Peyer's patch (tissue), 4 donors: ENCODE measurements around the gene TNRC6A.

Source experiments
- CTCF ChIP-seq, 6 experiments: fragments of 450-650 bp in 4 of 6; fragments of 200-600 bp in 2 of 6; sonication (generic) in 1 of 6; IDR thresholded peaks; one replicate each; pipeline ENCODE4 v1.5.1; 2017 to 2019; ENCODE audit warnings: antibody characterized with exemption in 6 of 6, mild to moderate bottlenecking in 3 of 6, moderate library complexity in 1 of 6
- POLR2A ChIP-seq, 2 donors: fragments of 450-650 bp; IDR thresholded peaks; one replicate each; pipeline ENCODE4 v1.5.1; 2017; ENCODE audit warnings: antibody characterized with exemption in 2 of 2, mild to moderate bottlenecking in 2 of 2, moderate library complexity in 2 of 2

GRCh38 chr16:24801761-24802302 lies 72.4 kb downstream of the TNRC6A start:
- no peak for TF ChIP-seq CTCF (IDR thresholded peaks at IDR 0.05)
- no peak for TF ChIP-seq POLR2A (IDR thresholded peaks at IDR 0.05)
